CD4-positive, alpha-beta T cell treated with Interleukin-6 for 4 hours (primary cell): ENCODE data around the gene UBE2S.

ENCODE experiments used
- DNase-seq: peaks from one replicate; pipeline ENCODE4 v3.0.0-alpha.2; 2020; ENCODE audit warnings: mixed read lengths

Gene UBE2S

GRCh38 chr19:55382013-55382412 is 25.6 kb downstream of the UBE2S start:
- DNase-seq = no peak

- no peak for DNase-seq
Measured at GRCh38 chr19:55379174-55379573, 28.4 kb downstream of the UBE2S start.

DNA sequence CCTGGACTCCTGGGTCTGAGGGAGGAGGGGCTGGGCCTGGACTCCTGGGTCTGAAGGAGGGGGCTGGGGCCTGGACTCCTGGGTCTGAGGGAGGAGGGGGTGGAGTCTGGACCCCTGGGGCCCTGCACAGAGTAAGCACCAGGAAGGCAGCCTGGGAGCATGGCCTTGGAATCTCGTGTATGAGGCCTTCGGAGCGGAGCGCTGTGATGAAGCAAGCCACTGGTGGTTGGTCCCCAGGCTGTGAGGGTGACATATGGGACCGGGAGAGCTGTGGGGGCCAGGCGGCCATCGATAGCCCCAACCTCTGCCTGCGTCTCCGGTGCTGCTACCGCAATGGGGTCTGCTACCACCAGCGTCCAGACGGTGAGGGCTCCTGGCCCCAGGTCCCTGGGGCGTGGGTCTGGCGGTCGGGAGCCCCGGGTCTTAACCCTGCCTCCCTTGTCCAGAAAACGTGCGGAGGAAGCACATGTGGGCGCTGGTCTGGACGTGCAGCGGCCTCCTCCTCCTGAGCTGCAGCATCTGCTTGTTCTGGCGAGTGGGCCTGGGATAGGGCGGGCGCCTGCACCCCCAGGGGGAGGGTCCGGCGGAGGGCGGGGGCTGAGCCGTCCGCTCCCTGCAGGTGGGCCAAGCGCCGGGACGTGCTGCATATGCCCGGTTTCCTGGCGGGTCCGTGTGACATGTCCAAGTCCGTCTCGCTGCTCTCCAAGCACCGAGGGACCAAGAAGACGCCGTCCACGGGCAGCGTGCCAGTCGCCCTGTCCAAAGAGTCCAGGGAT is 30.0 kb downstream of the UBE2S start:
- no peak for DNase-seq

DNA sequence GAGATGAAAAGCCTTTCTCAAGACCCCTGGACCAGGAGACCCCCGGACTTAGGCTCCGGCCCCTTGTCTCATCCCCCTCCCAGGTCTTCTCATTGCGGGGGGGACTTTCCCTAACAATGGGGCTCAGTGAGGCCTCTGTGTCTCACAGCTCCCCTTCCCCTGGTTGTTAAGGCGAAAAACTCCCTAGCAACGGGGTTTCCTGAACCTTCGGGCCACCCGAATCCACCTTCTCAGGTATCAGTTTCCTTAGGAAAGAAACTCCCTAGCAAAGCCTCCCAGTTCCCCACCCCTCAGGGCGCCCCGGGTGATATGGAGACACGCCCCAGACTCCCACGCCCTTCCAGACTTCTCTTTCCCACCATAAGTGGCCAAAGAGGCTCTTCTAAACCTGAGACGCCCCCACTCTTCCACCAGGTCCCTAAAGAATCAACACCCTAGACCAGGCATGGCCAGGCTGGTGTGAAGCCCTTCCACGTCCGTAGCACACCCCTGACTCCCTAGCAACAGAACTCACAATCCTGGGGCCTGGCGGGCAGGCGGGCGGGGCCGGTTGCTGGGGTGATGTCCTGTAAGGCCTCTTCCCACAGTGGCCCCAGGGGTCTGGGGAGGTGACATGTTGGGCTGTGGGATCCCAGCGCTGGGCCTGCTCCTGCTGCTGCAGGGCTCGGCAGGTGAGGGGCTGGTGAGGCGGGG is 31.2 kb downstream of the UBE2S start, which contains the start of gene TMEM190:
Gene TMEM190 (plus strand): TSS at position 586 of the 693 bp plus-strand sequence. CDS start 28 bp downstream, at position 614.
- DNase-seq = no peak

GRCh38 chr19:55373993-55374757 is 33.4 kb downstream of the UBE2S start:
- no peak for DNase-seq

DNA sequence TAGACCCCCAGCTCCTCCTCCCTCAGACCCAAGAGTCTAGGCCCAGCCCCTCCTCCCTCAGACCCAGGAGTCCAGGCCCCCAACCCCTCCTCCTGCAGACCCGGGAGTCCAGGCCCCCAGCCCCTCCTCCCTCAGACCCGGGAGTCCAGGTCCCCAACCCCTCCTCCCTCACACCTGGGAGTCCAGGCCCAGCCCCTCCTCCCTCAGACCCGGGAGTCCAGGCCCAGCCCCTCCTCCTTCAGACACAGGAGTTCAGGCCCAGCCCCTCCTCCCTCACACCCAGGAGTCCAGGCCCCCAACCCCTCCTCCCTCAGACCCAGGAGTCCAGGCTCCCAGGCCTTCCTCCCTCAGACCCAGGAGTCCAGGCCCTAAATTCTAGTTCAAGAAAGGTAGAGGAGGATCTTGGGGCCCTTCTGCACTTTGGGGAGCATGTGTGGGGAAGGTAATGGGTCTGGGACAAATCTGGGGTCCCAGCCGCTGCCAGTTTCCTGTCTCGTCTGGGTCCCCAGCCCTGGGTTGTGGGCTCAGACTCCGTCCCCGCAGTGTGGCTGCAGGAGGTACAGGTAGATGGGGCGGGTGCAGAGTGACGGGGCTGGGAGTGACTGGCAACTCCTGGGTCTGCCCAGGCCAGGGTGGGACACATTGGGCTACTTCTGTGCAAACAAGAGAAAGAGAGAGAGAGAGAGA is 34.1 kb downstream of the UBE2S start:
- DNase-seq = no peak

- DNase-seq = no peak
Measured at GRCh38 chr19:55372316-55373081, 35.1 kb downstream of the UBE2S start.

GRCh38 chr19:55370305-55370988 is 37.1 kb downstream of the UBE2S start, which contains the start of gene IL11:
IL11 (minus strand) TSS chr19:55370463; CDS start chr19:55370310, 153 bp downstream.
- DNase-seq = no peak

DNA sequence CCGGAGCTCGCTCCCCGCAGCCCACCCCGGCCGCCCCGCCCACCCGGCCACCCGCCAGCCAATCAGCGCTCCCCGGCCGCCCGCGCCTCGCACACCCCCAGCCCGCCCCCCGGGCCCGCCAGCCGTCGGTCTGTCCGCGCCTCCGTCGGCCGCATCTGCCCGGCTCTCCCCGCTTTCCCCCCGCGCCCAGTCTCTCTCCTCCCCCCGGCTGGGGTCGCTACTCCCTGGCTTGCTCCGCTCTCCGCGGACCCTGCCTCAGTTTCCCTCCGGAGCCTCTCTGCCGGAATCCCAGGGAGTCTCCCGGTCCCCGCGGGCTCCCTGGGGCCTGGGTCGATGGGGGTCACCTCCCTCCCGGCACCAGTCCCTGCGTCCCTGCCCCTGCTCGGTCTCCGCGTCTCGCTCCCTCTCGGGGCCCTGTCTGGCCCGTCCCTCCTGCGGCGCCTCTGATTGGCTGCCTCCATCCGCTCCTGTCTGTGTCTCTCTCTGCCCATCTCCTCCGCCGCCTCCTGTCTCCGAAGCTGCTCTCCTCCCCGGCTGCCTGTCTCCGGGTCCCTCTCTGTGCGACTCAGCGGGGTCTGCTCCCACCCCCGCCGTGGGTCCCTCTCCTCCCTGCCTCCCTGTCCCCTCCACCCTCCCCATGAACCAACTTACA is 37.8 kb downstream of the UBE2S start:
- DNase-seq = peak; percentile 43

DNA sequence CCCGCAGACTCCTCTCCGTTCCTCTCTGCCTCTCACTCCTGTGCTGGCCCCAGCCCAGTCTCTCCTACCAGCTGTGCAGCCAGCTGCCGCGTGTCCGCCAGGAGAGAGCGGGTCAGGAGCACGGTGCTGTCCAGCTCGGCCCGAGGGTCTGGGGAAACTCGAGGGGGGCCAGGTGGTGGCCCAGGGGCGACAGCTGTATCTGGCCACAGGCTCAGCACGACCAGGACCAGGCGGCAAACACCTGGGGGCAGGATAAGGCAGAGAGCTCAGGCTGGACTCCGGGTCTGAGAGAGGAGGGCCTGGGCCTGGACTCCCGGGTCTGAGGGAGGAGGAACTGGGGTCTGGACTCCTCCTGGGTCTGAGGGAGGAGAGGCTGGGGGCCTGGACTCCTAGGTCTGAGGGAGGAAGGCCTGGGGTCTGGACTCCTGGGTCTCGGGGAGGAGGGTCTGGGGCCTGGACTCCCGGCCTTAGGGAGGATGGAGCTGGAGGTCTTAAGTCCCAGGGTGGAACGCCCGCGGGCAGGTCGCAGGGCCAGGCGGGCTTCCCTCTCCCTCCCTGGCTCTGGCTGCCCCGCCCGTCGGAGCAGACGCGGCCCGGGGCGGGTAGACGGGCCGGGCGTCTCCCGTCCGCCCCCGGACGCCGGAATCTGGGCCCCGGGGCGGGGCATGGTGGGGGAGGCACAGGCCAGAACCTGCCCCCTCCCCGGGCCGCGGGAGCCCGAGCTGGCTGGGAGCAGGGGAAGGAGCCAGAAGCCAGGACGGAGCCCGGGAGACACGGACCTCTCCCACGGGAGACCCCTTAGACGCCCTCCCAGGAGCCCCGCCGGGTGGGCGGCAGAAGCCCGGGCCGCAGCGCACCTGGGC is 38.7 kb downstream of the UBE2S start:
- DNase-seq = no peak

DNA sequence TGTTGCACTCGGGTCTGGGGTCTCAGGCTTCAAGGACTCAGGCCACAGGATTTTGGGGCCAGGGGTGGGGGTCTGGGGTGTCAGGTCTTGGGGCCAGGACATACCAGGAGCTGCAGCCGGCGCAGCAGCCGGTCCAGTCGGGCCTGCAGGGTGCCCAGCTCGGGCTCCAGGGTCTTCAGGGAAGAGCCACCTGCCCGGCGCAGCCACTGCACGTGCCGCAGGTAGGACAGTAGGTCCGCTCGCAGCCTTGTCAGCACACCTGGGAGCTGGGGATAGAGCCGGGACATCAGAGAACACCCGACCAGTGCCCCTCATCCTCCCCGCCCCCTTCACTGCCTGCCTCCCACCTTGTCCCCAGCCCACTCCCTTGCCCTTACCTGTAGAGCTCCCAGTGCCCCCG is 39.5 kb downstream of the UBE2S start:
- no peak for DNase-seq

DNA sequence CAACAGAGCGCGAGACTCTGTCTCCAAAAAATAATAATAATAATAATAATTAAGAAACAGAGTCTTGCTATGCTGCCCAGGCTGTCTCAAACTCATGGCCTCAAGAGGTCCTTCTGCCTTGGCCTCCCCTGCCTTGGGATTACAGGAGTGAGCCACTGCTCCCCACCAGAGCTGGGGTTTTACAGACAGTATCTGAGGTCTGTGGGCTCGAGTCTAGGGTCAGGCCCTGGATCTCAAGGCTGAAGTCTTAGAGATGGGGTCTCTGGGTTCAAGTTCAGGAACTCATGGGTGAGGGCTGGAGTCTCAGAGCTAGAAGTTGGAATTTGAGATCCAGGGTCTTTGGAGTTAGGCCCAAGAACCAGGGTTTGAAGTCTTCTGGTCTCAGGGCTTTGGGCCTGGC is 40.8 kb downstream of the UBE2S start:
- no peak for DNase-seq

- DNase-seq = no peak
Measured at GRCh38 chr19:55365964-55366363, 41.6 kb downstream of the UBE2S start.

GRCh38 chr19:55365245-55365644 is 42.3 kb downstream of the UBE2S start:
- no peak for DNase-seq

DNA sequence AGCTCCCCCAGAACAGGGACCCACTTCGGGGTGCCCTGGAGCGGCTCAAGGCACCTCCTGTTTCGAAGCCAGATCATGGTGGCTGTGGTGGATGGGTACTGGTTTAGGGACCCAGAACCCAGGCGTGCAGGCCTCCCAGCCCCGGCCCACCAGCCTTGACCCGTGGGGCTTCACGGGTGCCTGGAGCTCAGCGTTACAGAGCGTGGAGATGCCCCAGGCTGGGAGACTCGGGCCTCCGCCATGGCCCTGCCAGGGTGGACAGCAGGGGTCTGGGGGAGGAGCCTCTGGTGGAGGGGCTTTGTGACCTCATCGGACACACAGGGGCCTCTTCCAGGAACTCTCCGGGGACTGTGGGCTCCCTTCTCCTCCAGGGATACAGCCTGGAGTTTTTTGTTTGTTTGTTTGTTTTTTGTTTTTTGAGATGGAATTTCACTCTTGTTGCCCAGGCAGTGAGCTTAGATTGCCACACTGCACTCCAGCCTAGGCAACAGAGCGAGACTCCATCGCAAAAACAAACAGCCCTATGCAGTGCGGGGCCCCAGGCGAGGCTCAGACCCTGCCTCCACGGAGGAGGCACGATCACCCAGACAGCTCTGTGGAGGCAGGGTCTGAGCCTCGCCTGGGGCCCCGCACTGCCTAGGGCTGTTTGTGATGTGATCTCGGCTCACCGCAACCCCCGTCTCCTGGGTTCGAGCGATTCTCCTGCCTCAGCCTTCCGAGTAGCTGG is 44.4 kb downstream of the UBE2S start, which contains the start of gene GARIN5B:
Gene GARIN5B (minus strand): TSS at position 271 of the 727 bp plus-strand sequence. CDS start 194 bp downstream, at position 77.
- no peak for DNase-seq

DNA sequence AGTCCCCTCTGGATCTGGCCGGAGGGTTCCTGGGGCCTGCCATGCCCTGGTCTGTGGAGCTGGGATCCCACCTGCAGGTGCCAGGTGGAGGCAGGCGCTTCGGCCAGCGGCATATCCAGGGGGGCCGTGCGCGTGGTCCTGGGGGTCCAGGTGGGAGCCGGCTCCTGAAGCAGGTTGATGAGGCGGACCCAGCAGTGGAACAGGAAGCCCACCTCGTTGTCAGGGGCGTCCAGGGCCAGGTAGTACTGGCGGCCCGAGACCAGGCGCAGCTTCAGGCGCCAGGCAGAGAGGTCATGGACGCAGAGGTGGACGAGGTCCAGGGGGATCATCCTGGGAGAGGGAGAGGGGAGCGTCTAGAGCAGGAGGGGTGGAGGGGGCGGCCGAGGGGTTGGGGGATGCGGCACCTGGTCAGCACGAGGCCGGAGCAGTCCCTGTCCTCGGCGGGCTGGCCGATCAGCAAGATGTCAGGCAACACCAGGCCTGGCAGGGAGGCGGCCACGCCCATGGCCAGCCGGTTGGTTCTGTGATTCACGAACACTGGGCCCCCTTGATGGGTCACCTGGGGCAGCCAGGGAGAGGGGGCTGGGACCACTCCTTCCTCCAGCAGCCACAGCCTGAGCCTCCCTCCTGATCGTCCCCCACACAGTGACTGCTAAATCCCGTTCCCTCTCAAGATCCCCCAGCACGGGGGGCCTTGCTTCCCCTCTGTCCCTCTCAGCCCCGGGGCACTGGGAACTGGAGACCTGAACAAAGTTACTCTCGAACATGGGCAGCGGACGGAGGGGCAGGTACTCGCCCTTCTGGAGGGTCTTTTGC is 45.2 kb downstream of the UBE2S start:
- DNase-seq = no peak

DNA sequence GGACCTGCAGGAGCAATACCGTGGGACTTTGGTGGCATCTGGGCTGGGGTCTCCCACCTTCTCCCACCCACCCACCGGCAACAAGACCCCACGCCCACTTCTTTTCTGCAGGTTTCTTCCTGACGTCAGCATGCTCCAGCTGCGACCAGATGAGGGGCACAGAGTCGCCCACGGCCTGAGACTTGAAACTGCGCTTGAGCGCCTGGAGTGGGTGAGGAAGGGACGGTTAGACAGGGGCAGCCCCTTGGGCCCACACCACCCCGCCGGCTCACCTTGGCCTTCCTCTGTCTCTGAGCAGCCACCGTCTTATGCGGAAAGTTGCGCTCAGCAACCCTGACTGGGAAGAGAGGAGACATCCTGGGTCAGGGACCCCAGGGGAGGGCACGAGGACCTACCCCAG is 46.7 kb downstream of the UBE2S start:
- no peak for DNase-seq
